SK-N-SH (cell line): ENCODE results near the gene RCAN1.

Experiments
- EP300 ChIP-seq, 2 experiments: IDR thresholded peaks; 2 replicates each; pipeline versions ENCODE4 v1.4.0 to v1.6.1; 2012; ENCODE audit warnings: borderline replicate concordance in 1 of 2, low read depth in 1 of 2, low read length in 1 of 2
- RAD21 ChIP-seq: IDR thresholded peaks from 2 replicates; pipeline ENCODE4 v1.6.1; 2012; ENCODE audit warnings: mild to moderate bottlenecking, low read length
- TAF1 ChIP-seq: IDR thresholded peaks from 2 replicates; pipeline ENCODE4 v1.6.1; 2012; ENCODE audit warnings: low read depth, mild to moderate bottlenecking, low read length, moderate library complexity, borderline replicate concordance
- TF ChIP-seq, protein P1 (sequence below): IDR thresholded peaks from 2 replicates; pipeline ENCODE4 v1.6.1; 2012; ENCODE audit warnings: mild to moderate bottlenecking, low read depth, low read length, moderate library complexity
- TF ChIP-seq, protein P2 (sequence below): fragments of 200-600 bp; sonication (generic); IDR thresholded peaks from 2 replicates; pipeline ENCODE4 v1.6.1; 2017; ENCODE audit warnings: antibody characterized with exemption, mild to moderate bottlenecking, moderate library complexity
- TF ChIP-seq, protein P3 (sequence below): IDR thresholded peaks from 2 replicates; pipeline ENCODE4 v1.4.0; 2012; ENCODE audit warnings: low read depth, borderline replicate concordance

DNA sequence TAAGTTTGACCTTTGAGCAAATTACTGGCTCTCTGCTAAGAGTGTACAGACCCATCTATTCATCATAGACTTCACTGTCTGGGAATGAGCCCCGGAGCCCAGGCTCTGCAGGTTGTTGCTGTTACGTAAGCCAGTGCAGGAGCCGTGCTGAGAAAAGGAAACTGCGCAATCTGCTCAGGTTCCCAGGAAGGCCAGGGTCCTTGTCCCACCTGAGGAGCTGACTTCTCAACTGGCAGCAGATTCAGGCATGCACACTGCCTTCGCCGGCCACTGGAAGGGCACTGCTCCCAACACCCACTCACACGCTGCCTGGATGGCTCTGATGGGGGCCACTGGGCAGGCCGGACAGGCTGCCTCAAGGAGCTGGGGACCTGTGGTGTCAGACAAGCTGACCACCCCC, 19.5 kb downstream of the RCAN1 start:
- TF ChIP-seq, protein P1, sequence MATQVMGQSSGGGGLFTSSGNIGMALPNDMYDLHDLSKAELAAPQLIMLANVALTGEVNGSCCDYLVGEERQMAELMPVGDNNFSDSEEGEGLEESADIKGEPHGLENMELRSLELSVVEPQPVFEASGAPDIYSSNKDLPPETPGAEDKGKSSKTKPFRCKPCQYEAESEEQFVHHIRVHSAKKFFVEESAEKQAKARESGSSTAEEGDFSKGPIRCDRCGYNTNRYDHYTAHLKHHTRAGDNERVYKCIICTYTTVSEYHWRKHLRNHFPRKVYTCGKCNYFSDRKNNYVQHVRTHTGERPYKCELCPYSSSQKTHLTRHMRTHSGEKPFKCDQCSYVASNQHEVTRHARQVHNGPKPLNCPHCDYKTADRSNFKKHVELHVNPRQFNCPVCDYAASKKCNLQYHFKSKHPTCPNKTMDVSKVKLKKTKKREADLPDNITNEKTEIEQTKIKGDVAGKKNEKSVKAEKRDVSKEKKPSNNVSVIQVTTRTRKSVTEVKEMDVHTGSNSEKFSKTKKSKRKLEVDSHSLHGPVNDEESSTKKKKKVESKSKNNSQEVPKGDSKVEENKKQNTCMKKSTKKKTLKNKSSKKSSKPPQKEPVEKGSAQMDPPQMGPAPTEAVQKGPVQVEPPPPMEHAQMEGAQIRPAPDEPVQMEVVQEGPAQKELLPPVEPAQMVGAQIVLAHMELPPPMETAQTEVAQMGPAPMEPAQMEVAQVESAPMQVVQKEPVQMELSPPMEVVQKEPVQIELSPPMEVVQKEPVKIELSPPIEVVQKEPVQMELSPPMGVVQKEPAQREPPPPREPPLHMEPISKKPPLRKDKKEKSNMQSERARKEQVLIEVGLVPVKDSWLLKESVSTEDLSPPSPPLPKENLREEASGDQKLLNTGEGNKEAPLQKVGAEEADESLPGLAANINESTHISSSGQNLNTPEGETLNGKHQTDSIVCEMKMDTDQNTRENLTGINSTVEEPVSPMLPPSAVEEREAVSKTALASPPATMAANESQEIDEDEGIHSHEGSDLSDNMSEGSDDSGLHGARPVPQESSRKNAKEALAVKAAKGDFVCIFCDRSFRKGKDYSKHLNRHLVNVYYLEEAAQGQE = no peak
- TF ChIP-seq EP300 (IDR thresholded peaks at IDR 0.05; ENCODE audit: borderline replicate concordance in 1 of 2, low read depth in 1 of 2, low read length in 1 of 2) (no peak), RAD21 (no peak), TAF1 (no peak)
- TF ChIP-seq, protein P2, sequence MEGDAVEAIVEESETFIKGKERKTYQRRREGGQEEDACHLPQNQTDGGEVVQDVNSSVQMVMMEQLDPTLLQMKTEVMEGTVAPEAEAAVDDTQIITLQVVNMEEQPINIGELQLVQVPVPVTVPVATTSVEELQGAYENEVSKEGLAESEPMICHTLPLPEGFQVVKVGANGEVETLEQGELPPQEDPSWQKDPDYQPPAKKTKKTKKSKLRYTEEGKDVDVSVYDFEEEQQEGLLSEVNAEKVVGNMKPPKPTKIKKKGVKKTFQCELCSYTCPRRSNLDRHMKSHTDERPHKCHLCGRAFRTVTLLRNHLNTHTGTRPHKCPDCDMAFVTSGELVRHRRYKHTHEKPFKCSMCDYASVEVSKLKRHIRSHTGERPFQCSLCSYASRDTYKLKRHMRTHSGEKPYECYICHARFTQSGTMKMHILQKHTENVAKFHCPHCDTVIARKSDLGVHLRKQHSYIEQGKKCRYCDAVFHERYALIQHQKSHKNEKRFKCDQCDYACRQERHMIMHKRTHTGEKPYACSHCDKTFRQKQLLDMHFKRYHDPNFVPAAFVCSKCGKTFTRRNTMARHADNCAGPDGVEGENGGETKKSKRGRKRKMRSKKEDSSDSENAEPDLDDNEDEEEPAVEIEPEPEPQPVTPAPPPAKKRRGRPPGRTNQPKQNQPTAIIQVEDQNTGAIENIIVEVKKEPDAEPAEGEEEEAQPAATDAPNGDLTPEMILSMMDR = no peak
- TF ChIP-seq, protein P3, sequence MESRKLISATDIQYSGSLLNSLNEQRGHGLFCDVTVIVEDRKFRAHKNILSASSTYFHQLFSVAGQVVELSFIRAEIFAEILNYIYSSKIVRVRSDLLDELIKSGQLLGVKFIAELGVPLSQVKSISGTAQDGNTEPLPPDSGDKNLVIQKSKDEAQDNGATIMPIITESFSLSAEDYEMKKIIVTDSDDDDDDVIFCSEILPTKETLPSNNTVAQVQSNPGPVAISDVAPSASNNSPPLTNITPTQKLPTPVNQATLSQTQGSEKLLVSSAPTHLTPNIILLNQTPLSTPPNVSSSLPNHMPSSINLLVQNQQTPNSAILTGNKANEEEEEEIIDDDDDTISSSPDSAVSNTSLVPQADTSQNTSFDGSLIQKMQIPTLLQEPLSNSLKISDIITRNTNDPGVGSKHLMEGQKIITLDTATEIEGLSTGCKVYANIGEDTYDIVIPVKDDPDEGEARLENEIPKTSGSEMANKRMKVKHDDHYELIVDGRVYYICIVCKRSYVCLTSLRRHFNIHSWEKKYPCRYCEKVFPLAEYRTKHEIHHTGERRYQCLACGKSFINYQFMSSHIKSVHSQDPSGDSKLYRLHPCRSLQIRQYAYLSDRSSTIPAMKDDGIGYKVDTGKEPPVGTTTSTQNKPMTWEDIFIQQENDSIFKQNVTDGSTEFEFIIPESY = no peak
